ENCODE data around the gene PLVAP. TPM values are rescaled to one million over a fixed set of nuclear protein-coding genes. Genes with fewer than 3 reads are reported as not detected.

PLVAP gene
- total RNA-seq, 1 experiment from 2014 or later = not detected

GRCh38 chr19:17341845-17342244, 35.3 kb downstream of the PLVAP start:
- no peak for TF ChIP-seq CTCF (conservative IDR thresholded peaks at IDR 0.05)
- Histone ChIP-seq H3K27me3 (ENCODE audit: insufficient read depth, low read length) (no peaks in the 10 kb centered on the region), H3K4me1 (ENCODE audit: insufficient read depth, low read length) (peaks cover 2% of the 10 kb centered on the region; the same call in 1 of the 2 replicates), H3K4ac (ENCODE audit: low read depth, low read length) (no peak overlapping the region), H2BK20ac (ENCODE audit: low read depth, low read length, poor library complexity, severe bottlenecking) (no peak overlapping the region), H2AFZ (ENCODE audit: low read length) (no peak overlapping the region), H2AK5ac (ENCODE audit: insufficient read length, low read length) (no peak overlapping the region), H2BK120ac (ENCODE audit: low read depth, low read length, poor library complexity, severe bottlenecking) (no peak overlapping the region), H2BK12ac (ENCODE audit: insufficient read length, low read depth, low read length) (no peak overlapping the region), H3K23me2 (ENCODE audit: insufficient read length, low read depth, low read length, poor library complexity, severe bottlenecking) (peaks cover 10% of the 10 kb centered on the region), H3K27ac (ENCODE audit: insufficient read length, low read depth, low read length) (no peak overlapping the region), H4K8ac (replicated peaks; ENCODE audit: insufficient read length, low read depth, low read length) (no peak overlapping the region), H3K18ac (ENCODE audit: insufficient read length, low read depth, low read length) (no peak overlapping the region), H3K14ac (ENCODE audit: insufficient read depth, low read length) (no peak overlapping the region), H3K79me2 (ENCODE audit: insufficient read depth, low read length) (no peaks in the 10 kb centered on the region), H3K9ac (ENCODE audit: extremely low read depth, insufficient read length, low read length) (no peak overlapping the region), H2BK5ac (ENCODE audit: insufficient read length, low read length) (no peak overlapping the region), H3K4me2 (ENCODE audit: insufficient read depth, insufficient read length, low read length) (no peak overlapping the region), H3K56ac (ENCODE audit: insufficient read length, low read depth, low read length) (no peak overlapping the region), H3T11ph (ENCODE audit: low read length) (no peak overlapping the region), H3K9me3 (ENCODE audit: control insufficient read depth, low read depth, low read length) (no peaks in the 10 kb centered on the region), H3K23ac (ENCODE audit: insufficient read length, low read depth, low read length) (no peak overlapping the region), H3K79me1 (ENCODE audit: insufficient read depth, low read depth, low read length, poor library complexity, severe bottlenecking) (no peaks in the 10 kb centered on the region), H4K20me1 (ENCODE audit: control insufficient read depth, insufficient read depth, insufficient read length) (no peaks in the 10 kb centered on the region), H4K91ac (ENCODE audit: insufficient read length, low read depth, low read length) (no peak overlapping the region), H4K5ac (ENCODE audit: insufficient read length, low read depth, low read length) (no peak overlapping the region), H2BK15ac (ENCODE audit: low read depth, low read length) (no peak overlapping the region)
- WGBS (ENCODE audit: extremely low coverage, insufficient read length, low lambda C conversion rate) = no CpG with 5 or more reads among the region's 7 CpGs
- Mint-ChIP-seq H3K27me3 (ENCODE audit: low read depth) (no peaks in the 10 kb centered on the region), H3K27ac (no peak overlapping the region), H3K4me1 (peaks cover 15 to 36% of the 10 kb centered on the region in 2 experiments), H3K36me3 (ENCODE audit: insufficient read depth in 1 of 3, low read depth in 3 of 3) (peaks cover 10 to 35% (median 23%) of the 10 kb centered on the region in 3 experiments; a peak in 5 of 7 replicates), H3K4me3 (no peak overlapping the region), H3K9me3 (no peaks in the 10 kb centered on the region; a peak in 1 of 5 replicates)
- DNase-seq = no peak
